Stomach (tissue), 4 donors: ENCODE measurements around the gene CYTH1.

ENCODE experiments used
- CTCF ChIP-seq, 7 experiments: fragments of 450-650 bp in 4 of 7; fragments of 200-600 bp in 3 of 7; sonication (generic) in 3 of 7; IDR thresholded peaks; one replicate each; pipeline ENCODE4 v1.5.1; 2016 to 2019; ENCODE audit warnings: antibody characterized with exemption in 7 of 7, control low read depth in 2 of 7, mild to moderate bottlenecking in 1 of 7
- EP300 ChIP-seq: sonication (generic); formaldehyde crosslinking; IDR thresholded peaks from one replicate; pipeline ENCODE4 v1.6.1; 2017; ENCODE audit warnings: antibody characterized with exemption
- POLR2A ChIP-seq, 4 donors: fragments of 450-650 bp; IDR thresholded peaks; one replicate each; pipeline ENCODE4 v1.6.1; 2016; ENCODE audit warnings: antibody characterized with exemption in 4 of 4, control low read depth in 2 of 4, mild to moderate bottlenecking in 1 of 4, moderate library complexity in 1 of 4
- POLR2AphosphoS5 ChIP-seq, 3 donors: sonication (generic); formaldehyde crosslinking; IDR thresholded peaks; one replicate each; pipeline ENCODE4 v1.6.1; 2016; ENCODE audit warnings: antibody characterized with exemption in 3 of 3

- TF ChIP-seq EP300: no peak
- no peak for TF ChIP-seq CTCF (IDR thresholded peaks at IDR 0.05)
- no peak for TF ChIP-seq POLR2AphosphoS5 (IDR thresholded peaks at IDR 0.05)
- TF ChIP-seq POLR2A (IDR thresholded peaks at IDR 0.05): no peak
These were observed 58.1 kb downstream of the CYTH1 start for GRCh38 chr17:78723957-78724356.
